ENCODE data around the gene TCAF1.

GRCh38 chr7:143848192-143848591 lies 53.8 kb downstream of the TCAF1 start:
- TF ChIP-seq, protein P1, sequence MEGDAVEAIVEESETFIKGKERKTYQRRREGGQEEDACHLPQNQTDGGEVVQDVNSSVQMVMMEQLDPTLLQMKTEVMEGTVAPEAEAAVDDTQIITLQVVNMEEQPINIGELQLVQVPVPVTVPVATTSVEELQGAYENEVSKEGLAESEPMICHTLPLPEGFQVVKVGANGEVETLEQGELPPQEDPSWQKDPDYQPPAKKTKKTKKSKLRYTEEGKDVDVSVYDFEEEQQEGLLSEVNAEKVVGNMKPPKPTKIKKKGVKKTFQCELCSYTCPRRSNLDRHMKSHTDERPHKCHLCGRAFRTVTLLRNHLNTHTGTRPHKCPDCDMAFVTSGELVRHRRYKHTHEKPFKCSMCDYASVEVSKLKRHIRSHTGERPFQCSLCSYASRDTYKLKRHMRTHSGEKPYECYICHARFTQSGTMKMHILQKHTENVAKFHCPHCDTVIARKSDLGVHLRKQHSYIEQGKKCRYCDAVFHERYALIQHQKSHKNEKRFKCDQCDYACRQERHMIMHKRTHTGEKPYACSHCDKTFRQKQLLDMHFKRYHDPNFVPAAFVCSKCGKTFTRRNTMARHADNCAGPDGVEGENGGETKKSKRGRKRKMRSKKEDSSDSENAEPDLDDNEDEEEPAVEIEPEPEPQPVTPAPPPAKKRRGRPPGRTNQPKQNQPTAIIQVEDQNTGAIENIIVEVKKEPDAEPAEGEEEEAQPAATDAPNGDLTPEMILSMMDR (IDR thresholded peaks at IDR 0.05): no peak
- no peak for TF ChIP-seq POLR2AphosphoS5 (IDR thresholded peaks at IDR 0.05)
